BE2C (cell line): ENCODE data around the gene PDCD1.
"Not testable (repeated sequence)": the region's sequence is repeated elsewhere in the genome, so short reads cannot be mapped to it uniquely, and the experiment has no call there.

Experiments used
- DNase-seq: peaks from one replicate; pipeline ENCODE4 v3.0.0-alpha.2; 2020
- H3K27me3 ChIP-seq: fragments of 250-450 bp; sonication (Bioruptor Pico); 2 replicates; pipeline ENCODE4 v1.5.1; 2020; ENCODE audit warnings: mild to moderate bottlenecking
- H3K36me3 ChIP-seq: fragments of 250-450 bp; sonication (Bioruptor Pico); 2 replicates; pipeline ENCODE4 v1.5.1; 2020; ENCODE audit warnings: mild to moderate bottlenecking
- H3K4me1 ChIP-seq: fragments of 250-450 bp; sonication (Bioruptor Pico); 2 replicates; pipeline ENCODE4 v1.5.1; 2020
- H3K4me3 ChIP-seq: 2 replicates; pipeline ENCODE4 v1.5.1; 2011; ENCODE audit warnings: low read depth, low read length
- H3K9me3 ChIP-seq: fragments of 250-450 bp; sonication (Bioruptor Pico); 2 replicates; pipeline ENCODE4 v1.5.1; 2020
- TF ChIP-seq, protein P1 (sequence below): IDR thresholded peaks from 2 replicates; pipeline ENCODE4 v1.5.1; 2012; ENCODE audit warnings: mild to moderate bottlenecking, low read depth, low read length

Gene PDCD1

DNA sequence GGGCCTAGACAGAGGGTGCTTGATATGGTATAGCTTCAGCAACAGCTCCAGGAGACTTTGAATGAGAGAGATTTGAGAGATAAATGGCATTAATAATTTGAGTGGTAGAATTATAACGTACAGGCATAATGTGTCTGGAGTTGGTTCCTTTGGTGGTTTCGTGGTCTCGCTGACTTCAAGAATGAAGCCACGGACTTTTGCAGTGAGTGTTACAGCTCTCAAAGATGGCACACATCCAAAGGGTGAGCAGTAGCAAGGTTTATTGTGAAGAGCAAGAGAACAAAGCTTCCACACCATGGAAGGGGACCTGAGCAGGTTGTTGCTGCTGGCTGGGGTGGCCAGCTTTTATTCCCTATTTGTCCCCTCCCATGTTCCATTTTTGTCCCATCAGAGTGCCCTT, 23.1 kb downstream of the PDCD1 start:
- Histone ChIP-seq H3K4me1 (no peaks in the 10 kb centered on the region), H3K27me3 (no peaks in the 10 kb centered on the region), H3K9me3 (no peaks in the 10 kb centered on the region), H3K4me3 (no peak overlapping the region), H3K36me3 (no peaks in the 10 kb centered on the region)
- TF ChIP-seq, protein P1, sequence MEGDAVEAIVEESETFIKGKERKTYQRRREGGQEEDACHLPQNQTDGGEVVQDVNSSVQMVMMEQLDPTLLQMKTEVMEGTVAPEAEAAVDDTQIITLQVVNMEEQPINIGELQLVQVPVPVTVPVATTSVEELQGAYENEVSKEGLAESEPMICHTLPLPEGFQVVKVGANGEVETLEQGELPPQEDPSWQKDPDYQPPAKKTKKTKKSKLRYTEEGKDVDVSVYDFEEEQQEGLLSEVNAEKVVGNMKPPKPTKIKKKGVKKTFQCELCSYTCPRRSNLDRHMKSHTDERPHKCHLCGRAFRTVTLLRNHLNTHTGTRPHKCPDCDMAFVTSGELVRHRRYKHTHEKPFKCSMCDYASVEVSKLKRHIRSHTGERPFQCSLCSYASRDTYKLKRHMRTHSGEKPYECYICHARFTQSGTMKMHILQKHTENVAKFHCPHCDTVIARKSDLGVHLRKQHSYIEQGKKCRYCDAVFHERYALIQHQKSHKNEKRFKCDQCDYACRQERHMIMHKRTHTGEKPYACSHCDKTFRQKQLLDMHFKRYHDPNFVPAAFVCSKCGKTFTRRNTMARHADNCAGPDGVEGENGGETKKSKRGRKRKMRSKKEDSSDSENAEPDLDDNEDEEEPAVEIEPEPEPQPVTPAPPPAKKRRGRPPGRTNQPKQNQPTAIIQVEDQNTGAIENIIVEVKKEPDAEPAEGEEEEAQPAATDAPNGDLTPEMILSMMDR = no peak
- DNase-seq = no peak

DNA sequence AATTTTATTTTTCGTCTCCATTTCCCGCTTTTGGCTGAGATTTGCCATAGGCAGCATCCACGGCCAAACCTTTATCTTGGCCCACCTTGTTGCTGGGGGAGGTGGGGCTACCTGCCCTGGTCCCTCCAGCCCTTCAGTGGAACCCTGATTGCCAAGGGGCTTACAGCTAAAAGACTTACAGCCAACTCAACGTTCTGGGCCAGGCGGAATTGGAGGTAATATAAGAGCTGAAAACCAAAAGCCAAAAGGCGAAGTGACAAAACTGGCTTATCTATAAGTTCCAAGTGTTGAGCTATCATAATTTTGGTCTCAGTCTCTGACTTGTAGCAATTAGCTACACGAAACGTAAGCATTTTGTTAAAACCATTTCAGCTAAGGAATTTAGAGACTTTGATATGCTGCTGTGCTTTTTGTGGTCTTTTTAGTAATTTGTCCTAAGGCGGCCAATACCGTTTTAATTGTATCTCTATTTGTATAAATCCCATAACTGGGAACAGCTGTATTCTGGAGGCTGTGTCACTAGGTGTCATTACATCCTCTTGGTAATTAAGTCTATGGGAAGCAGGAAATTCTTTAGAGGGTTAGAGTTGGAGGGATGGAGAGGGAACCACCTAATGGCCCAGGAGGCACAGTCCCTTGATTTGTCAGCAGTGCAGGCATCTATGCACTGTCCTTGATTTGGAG, 24.0 kb downstream of the PDCD1 start:
- H3K4me3 ChIP-seq = no peak overlapping the region
- DNase-seq = no peak
- H3K36me3 ChIP-seq = no peaks in the 10 kb centered on the region
- no peaks in the 10 kb centered on the region for H3K9me3 ChIP-seq
- no peaks in the 10 kb centered on the region for H3K27me3 ChIP-seq
- no peaks in the 10 kb centered on the region for H3K4me1 ChIP-seq
- TF ChIP-seq, protein P1 = no peak

DNA sequence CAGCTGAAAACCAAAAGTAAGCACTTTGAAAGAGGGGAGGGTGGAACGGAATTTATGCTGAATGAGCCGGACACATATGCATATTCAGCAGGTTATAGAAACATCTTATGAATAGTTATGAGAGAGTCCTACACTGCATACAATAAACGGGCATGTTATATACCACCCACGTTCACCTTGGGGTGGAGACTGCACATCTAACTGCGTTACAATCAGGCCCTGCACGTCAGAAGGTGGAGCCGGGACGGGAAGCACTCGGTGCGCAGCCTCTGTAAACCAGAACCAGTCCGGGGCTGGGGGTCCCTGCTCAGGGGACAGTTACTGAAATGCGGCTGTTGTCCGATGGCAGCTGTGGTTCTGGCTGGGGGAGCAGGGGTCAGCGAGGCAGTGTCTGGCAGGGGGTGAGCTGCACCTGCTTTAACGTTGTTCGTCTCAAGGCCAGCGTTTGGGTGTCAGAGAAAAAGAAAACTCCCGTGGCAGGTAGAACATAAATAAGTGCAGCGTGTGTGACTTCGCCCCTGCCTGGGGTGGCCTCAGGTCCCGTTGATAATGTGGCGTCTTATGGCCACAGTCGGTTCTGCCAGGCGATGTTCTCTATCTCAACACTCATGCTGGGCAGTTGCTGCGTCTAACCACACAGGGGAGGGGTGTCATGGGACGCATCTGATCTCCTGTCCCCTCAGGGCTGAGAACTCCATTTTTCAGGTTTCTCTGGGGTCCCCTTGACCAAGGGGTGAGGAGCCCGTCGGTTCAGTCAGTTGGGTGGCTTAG, 24.8 kb downstream of the PDCD1 start:
- not testable (repeated sequence) for H3K36me3 ChIP-seq, DNase-seq, H3K4me3 ChIP-seq, H3K27me3 ChIP-seq, H3K9me3 ChIP-seq, H3K4me1 ChIP-seq

- Histone ChIP-seq H3K36me3 (no peaks in the 10 kb centered on the region), H3K9me3 (no peaks in the 10 kb centered on the region), H3K4me1 (no peaks in the 10 kb centered on the region), H3K27me3 (no peaks in the 10 kb centered on the region), H3K4me3 (no peak overlapping the region)
- TF ChIP-seq, protein P1 = no peak
- DNase-seq = no peak
Observed at GRCh38 chr2:241833101-241833663, 25.5 kb downstream of the PDCD1 start.

GRCh38 chr2:241827394-241827793, 31.3 kb downstream of the PDCD1 start:
- no peaks in the 10 kb centered on the region for H3K36me3 ChIP-seq

GRCh38 chr2:241823531-241824437, 34.9 kb downstream of the PDCD1 start:
- not testable (repeated sequence) for H3K27me3 ChIP-seq, H3K4me3 ChIP-seq, H3K4me1 ChIP-seq, DNase-seq, H3K9me3 ChIP-seq, H3K36me3 ChIP-seq

More at GRCh38 chr2:241827394-241827793, 31.3 kb downstream of the PDCD1 start:
- no peaks in the 10 kb centered on the region for H3K27me3 ChIP-seq
- H3K9me3 ChIP-seq = peaks cover 6% of the 10 kb centered on the region; the same call in 1 of the 2 replicates
- no peaks in the 10 kb centered on the region for H3K4me1 ChIP-seq
- no peak for DNase-seq
- H3K4me3 ChIP-seq = no peak overlapping the region
- TF ChIP-seq, protein P1 = no peak
